NB4 (cell line): ENCODE data around the gene ROBO2.

Source experiments
- MYC ChIP-seq: IDR thresholded peaks from 2 replicates; pipeline ENCODE4 v1.6.1; 2011; ENCODE audit warnings: low read depth, low read length
- POLR2A ChIP-seq: IDR thresholded peaks from 2 replicates; pipeline ENCODE4 v1.6.1; 2011; ENCODE audit warnings: mild to moderate bottlenecking; ENCODE audit not compliant: insufficient read length; ENCODE audit errors: extremely low read depth
- TF ChIP-seq, protein P1 (sequence below): IDR thresholded peaks from one replicate; pipeline ENCODE4 v1.5.1; 2012; ENCODE audit warnings: low read depth, low read length
- TF ChIP-seq, protein P2 (sequence below): IDR thresholded peaks from 2 replicates; pipeline ENCODE4 v1.6.1; 2011; ENCODE audit warnings: low read depth, low read length

DNA sequence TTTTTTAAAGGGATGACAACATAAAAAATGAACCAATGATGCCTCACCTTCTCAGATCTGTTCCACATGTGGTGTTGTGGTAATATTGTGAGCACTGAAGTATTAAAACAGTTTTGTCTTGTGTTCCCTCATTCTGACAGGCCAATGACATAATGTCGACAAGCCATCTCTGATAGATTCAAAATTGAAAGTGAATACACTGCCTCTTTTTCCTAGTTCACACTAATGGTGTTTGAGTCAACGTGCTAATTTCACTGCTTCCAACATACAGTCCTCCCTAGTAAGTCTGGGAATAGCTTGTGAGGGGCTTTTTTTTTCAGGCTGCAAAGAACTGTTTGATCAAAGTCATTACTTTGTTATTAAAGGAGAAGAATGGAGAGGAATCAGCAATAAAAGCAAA, 82.8 kb downstream of the ROBO2 start:
- TF ChIP-seq, protein P1, sequence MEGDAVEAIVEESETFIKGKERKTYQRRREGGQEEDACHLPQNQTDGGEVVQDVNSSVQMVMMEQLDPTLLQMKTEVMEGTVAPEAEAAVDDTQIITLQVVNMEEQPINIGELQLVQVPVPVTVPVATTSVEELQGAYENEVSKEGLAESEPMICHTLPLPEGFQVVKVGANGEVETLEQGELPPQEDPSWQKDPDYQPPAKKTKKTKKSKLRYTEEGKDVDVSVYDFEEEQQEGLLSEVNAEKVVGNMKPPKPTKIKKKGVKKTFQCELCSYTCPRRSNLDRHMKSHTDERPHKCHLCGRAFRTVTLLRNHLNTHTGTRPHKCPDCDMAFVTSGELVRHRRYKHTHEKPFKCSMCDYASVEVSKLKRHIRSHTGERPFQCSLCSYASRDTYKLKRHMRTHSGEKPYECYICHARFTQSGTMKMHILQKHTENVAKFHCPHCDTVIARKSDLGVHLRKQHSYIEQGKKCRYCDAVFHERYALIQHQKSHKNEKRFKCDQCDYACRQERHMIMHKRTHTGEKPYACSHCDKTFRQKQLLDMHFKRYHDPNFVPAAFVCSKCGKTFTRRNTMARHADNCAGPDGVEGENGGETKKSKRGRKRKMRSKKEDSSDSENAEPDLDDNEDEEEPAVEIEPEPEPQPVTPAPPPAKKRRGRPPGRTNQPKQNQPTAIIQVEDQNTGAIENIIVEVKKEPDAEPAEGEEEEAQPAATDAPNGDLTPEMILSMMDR = no peak
- TF ChIP-seq POLR2A (no peak), MYC (no peak)
- TF ChIP-seq, protein P2, sequence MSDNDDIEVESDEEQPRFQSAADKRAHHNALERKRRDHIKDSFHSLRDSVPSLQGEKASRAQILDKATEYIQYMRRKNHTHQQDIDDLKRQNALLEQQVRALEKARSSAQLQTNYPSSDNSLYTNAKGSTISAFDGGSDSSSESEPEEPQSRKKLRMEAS = no peak
